IMR-90 (cell line): ENCODE results near the gene ZNF606. TPM values are rescaled to one million over a fixed set of nuclear protein-coding genes. Genes with fewer than 3 reads are reported as not detected.

ENCODE experiments used
- ATAC-seq: fragments of 200-7000 bp; cut with Tn5 transposase; 2 replicates; pipeline ENCODE4 v1.9.1; 2020; ENCODE audit warnings: low read depth, mild to moderate bottlenecking, moderate library complexity
- BruUV-seq: library from RNA; stranded (reverse); fragments of 400-500 nt; replicated peaks from 2 replicates; lab custom pipeline; 2021; lab: Mats Ljungman, UMichigan
- CTCF ChIA-PET: fragments of 300-600 bp; formaldehyde crosslinking; extraction: SDS; loops from one replicate; lab custom pipeline; 2021; ENCODE audit warnings: antibody characterized with exemption; lab: Yijun Ruan, JAX
- POLR2A ChIA-PET: fragments of 300-600 bp; sonication (Branson Sonifier 250); formaldehyde crosslinking; loops from one replicate; lab custom pipeline; 2022; ENCODE audit warnings: antibody characterized with exemption; ENCODE audit not compliant: unreplicated experiment; lab: Charles Lee
- DNase-seq: peaks from one replicate; pipeline ENCODE4 v3.0.0; 2013
- H2AFZ ChIP-seq: replicated peaks from 2 replicates; pipeline ENCODE3; 2013; ENCODE audit warnings: low read length, mild to moderate bottlenecking; ENCODE audit not compliant: poor library complexity
- H2AK5ac ChIP-seq: 2 replicates; pipeline ENCODE4 v1.6.1; 2013; ENCODE audit warnings: low read depth, low read length, inconsistent platforms
- H2AK9ac ChIP-seq: replicated peaks from 2 replicates; pipeline ENCODE3; 2013; ENCODE audit warnings: mild to moderate bottlenecking, low read depth, low read length, moderate library complexity; ENCODE audit not compliant: poor library complexity
- H2BK120ac ChIP-seq: 2 replicates; pipeline ENCODE4 v1.6.1; 2013; ENCODE audit warnings: low read depth, low read length, inconsistent platforms
- H2BK15ac ChIP-seq: 3 replicates; pipeline ENCODE4 v1.6.1; 2013; ENCODE audit warnings: low read depth, low read length, inconsistent platforms
- H2BK20ac ChIP-seq: 2 replicates; pipeline ENCODE4 v1.6.1; 2013; ENCODE audit warnings: low read depth, mild to moderate bottlenecking, inconsistent platforms, low read length, moderate library complexity
- H2BK5ac ChIP-seq: 2 replicates; pipeline ENCODE4 v1.6.1; 2013; ENCODE audit warnings: mild to moderate bottlenecking, low read depth, low read length, inconsistent platforms; ENCODE audit not compliant: poor library complexity, severe bottlenecking
- H3K14ac ChIP-seq: replicated peaks from 2 replicates; pipeline ENCODE4 v1.6.1; 2013; ENCODE audit warnings: low read depth, low read length, inconsistent platforms
- H3K18ac ChIP-seq: 2 replicates; pipeline ENCODE4 v1.6.1; 2013; ENCODE audit warnings: low read depth, low read length, control low read depth
- H3K23ac ChIP-seq: 2 replicates; pipeline ENCODE4 v1.6.1; 2013; ENCODE audit warnings: low read depth, low read length, inconsistent platforms
- H3K27ac ChIP-seq: 2 replicates; pipeline ENCODE4 v1.5.1; 2013; ENCODE audit warnings: mild to moderate bottlenecking, control low read depth, low read length; ENCODE audit not compliant: insufficient read depth
- H3K27me3 ChIP-seq: 2 replicates; pipeline ENCODE4 v1.6.1; 2013; ENCODE audit warnings: low read length; ENCODE audit not compliant: control insufficient read depth, insufficient read depth
- H3K36me3 ChIP-seq: 2 replicates; pipeline ENCODE4 v1.6.1; 2013; ENCODE audit warnings: low read length, mixed read lengths; ENCODE audit not compliant: control insufficient read depth, insufficient read depth
- H3K4ac ChIP-seq: 2 replicates; pipeline ENCODE4 v1.6.1; 2013; ENCODE audit warnings: low read depth, low read length, inconsistent platforms
- H3K4me1 ChIP-seq: 2 replicates; pipeline ENCODE4 v1.6.1; 2013; ENCODE audit warnings: low read length, mixed read lengths; ENCODE audit not compliant: control insufficient read depth, insufficient read depth
- H3K4me2 ChIP-seq: 2 replicates; pipeline ENCODE4 v1.6.1; 2013; ENCODE audit warnings: low read depth, mild to moderate bottlenecking, control low read depth, low read length, moderate library complexity
- H3K4me3 ChIP-seq: 2 replicates; pipeline ENCODE4 v1.5.1; 2013; ENCODE audit warnings: low read depth, mild to moderate bottlenecking, control low read depth, low read length, moderate library complexity; ENCODE audit not compliant: insufficient read depth
- H3K56ac ChIP-seq: 2 replicates; pipeline ENCODE4 v1.6.1; 2013; ENCODE audit warnings: low read length, inconsistent platforms; ENCODE audit not compliant: insufficient read depth; ENCODE audit errors: extremely low read depth
- H3K79me1 ChIP-seq, 2 experiments: 2 replicates each; pipeline ENCODE4 v1.6.1; 2013; ENCODE audit warnings: low read length in 2 of 2, inconsistent platforms in 1 of 2, low read depth in 1 of 2
- H3K9ac ChIP-seq: 2 replicates; pipeline ENCODE4 v1.6.1; 2013; ENCODE audit warnings: low read depth, low read length, control low read depth
- H3K9me1 ChIP-seq: 2 replicates; pipeline ENCODE4 v1.6.1; 2013; ENCODE audit warnings: low read length, inconsistent platforms; ENCODE audit not compliant: insufficient read depth
- H3K9me3 ChIP-seq: 2 replicates; pipeline ENCODE4 v1.6.1; 2013; ENCODE audit warnings: low read length; ENCODE audit not compliant: control insufficient read depth, insufficient read depth
- H4K20me1 ChIP-seq: 2 replicates; pipeline ENCODE4 v1.6.1; 2013; ENCODE audit warnings: low read length, inconsistent platforms; ENCODE audit not compliant: insufficient read depth
- H4K5ac ChIP-seq: 2 replicates; pipeline ENCODE4 v1.6.1; 2013; ENCODE audit warnings: mild to moderate bottlenecking, low read depth, low read length, control low read depth
- H4K8ac ChIP-seq, 2 experiments: 2 replicates each; pipeline ENCODE4 v1.6.1; 2013; ENCODE audit warnings: low read depth in 2 of 2, low read length in 2 of 2, control low read depth in 1 of 2, inconsistent platforms in 1 of 2
- H4K91ac ChIP-seq: 2 replicates; pipeline ENCODE4 v1.6.1; 2013; ENCODE audit warnings: low read depth, low read length, inconsistent platforms; ENCODE audit not compliant: insufficient read depth
- BHLHE40 ChIP-seq: fragments of 150-350 bp; IDR thresholded peaks from 2 replicates; pipeline ENCODE4 v1.6.1; 2016; ENCODE audit warnings: mild to moderate bottlenecking, low read depth, low read length
- CEBPB ChIP-seq: IDR thresholded peaks from 2 replicates; pipeline ENCODE4 v1.6.1; 2012; ENCODE audit warnings: low read depth, low read length, improper control_type of control experiment
- CHD1 ChIP-seq: IDR thresholded peaks from 2 replicates; pipeline ENCODE4 v1.6.1; 2012; ENCODE audit warnings: low read depth, low read length, improper control_type of control experiment
- CTCF ChIP-seq: conservative IDR thresholded peaks from 2 replicates; pipeline ENCODE4 v1.5.1; 2012; ENCODE audit warnings: mild to moderate bottlenecking, low read depth, low read length, improper control_type of control experiment
- ELK1 ChIP-seq: fragments of 150-350 bp; IDR thresholded peaks from 2 replicates; pipeline ENCODE4 v1.6.1; 2016; ENCODE audit warnings: low read depth, mild to moderate bottlenecking, low read length, moderate library complexity, borderline replicate concordance
- FOS ChIP-seq: fragments of 150-350 bp; IDR thresholded peaks from 2 replicates; pipeline ENCODE4 v1.6.1; 2016; ENCODE audit warnings: low read depth, low read length
- MAFK ChIP-seq: IDR thresholded peaks from 2 replicates; pipeline ENCODE4 v1.6.1; 2012; ENCODE audit warnings: low read depth, low read length, improper control_type of control experiment
- MAZ ChIP-seq: IDR thresholded peaks from 2 replicates; pipeline ENCODE4 v1.6.1; 2012; ENCODE audit warnings: low read depth, mild to moderate bottlenecking, low read length, improper control_type of control experiment, moderate library complexity, borderline replicate concordance
- MXI1 ChIP-seq: IDR thresholded peaks from 2 replicates; pipeline ENCODE4 v1.6.1; 2012; ENCODE audit warnings: low read depth, mild to moderate bottlenecking, low read length, moderate library complexity, borderline replicate concordance
- NFE2L2 ChIP-seq: fragments of 150-350 bp; IDR thresholded peaks from 2 replicates; pipeline ENCODE4 v1.6.1; 2016; ENCODE audit warnings: low read depth, mild to moderate bottlenecking, low read length
- POLR2A ChIP-seq: IDR thresholded peaks from 2 replicates; pipeline ENCODE4 v1.6.1; 2012; ENCODE audit warnings: mild to moderate bottlenecking, low read depth, low read length
- RCOR1 ChIP-seq: IDR thresholded peaks from 2 replicates; pipeline ENCODE4 v1.6.1; 2012; ENCODE audit warnings: mild to moderate bottlenecking, low read length, improper control_type of control experiment; ENCODE audit not compliant: insufficient replicate concordance
- SMC3 ChIP-seq: fragments of 150-350 bp; IDR thresholded peaks from 2 replicates; pipeline ENCODE4 v1.6.1; 2016; ENCODE audit warnings: low read depth, mild to moderate bottlenecking, antibody characterized with exemption, low read length, moderate library complexity
- USF2 ChIP-seq: fragments of 150-350 bp; IDR thresholded peaks from 2 replicates; pipeline ENCODE4 v1.6.1; 2017; ENCODE audit warnings: mild to moderate bottlenecking, antibody characterized with exemption, low read length, low read depth
- WGBS, 2 experiments: methylation state at CpG; one replicate each; pipeline versions ENCODE4 v1.1.5 to v1.1.7; 2013; ENCODE audit warnings: missing lambda C conversion rate in 2 of 2; ENCODE audit not compliant: insufficient read length in 1 of 2; ENCODE audit errors: extremely low coverage in 2 of 2; 5-methylcytosine and 5-hydroxymethylcytosine counted together
- dilution Hi-C: fragments of 300-500 bp; cut with HindIII; formaldehyde crosslinking; loops from one replicate; pipeline ENCODE4 v1.14.3; 2018; ENCODE audit warnings: low sequenced_read_pairs; ENCODE audit not compliant: unreplicated experiment
- in situ Hi-C: fragments of 300-500 bp; cut with MboI; formaldehyde crosslinking; loops from 3 replicates; pipeline ENCODE4 v1.14.3; 2019; ENCODE audit warnings: low sequenced_read_pairs, inconsistent platforms, mixed read lengths
- intact Hi-C: fragments of 100-400 bp; cut with micrococcal nuclease; formaldehyde crosslinking; loops from 2 replicates; pipeline ENCODE4 v1.10.0; 2022
- polyA plus RNA-seq, 3 experiments: library from polyadenylated mRNA; depleted of rRNA; stranded (reverse); fragments of >200 nt; gene quantifications; 2 replicates each; pipeline ENCODE4 v1.2.3, GENCODE V29; 2012; ENCODE audit warnings: low replicate concordance in 1 of 3
- total RNA-seq: library from RNA; depleted of rRNA; stranded (reverse); fragments of >200 nt; gene quantifications from 2 replicates; pipeline ENCODE4 v1.2.3, GENCODE V29; 2012

ZNF606 gene
- total and polyA plus RNA-seq, 2 of the 4 experiments (the other 2 are of a cell fraction) = 4.3 to 9.0 TPM

DNA sequence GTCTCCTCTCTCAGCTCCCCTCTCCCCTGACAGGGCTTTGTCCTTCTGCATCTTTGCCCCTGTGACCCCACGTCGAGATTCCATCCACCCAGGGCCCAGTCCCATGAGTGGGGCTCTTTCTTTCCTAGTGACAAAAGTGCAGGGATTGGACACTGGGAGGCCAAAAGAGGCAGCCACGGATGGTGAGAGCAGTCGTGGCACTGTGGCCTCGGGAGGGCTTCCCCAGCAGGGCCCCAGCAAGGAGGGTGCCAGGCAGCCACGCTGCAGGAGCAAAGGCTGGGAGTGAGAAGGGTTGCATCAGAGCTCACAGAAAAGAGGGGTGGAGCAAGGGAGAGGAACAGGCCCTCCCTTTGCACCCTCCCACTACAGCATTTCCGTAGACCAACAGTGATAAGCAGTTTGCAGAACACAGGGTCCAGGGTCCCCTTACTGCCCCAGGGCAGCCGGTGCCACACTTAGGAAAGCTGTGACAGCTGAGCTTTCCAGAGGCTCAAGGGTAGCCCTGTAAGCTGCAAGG is 36.1 kb upstream of the ZNF606 start:
- no peak for TF ChIP-seq RCOR1
- TF ChIP-seq BHLHE40 = no peak
- no peak for TF ChIP-seq SMC3
- no peak for TF ChIP-seq USF2
- no peak for TF ChIP-seq CEBPB
- TF ChIP-seq MXI1 = no peak
- no peak for TF ChIP-seq CTCF
- no peak for TF ChIP-seq FOS
- no peak for TF ChIP-seq MAZ
- TF ChIP-seq MAFK = no peak
- no peak for TF ChIP-seq CHD1
- TF ChIP-seq POLR2A = no peak
- TF ChIP-seq ELK1 = no peak
- TF ChIP-seq NFE2L2 = no peak
- Histone ChIP-seq H4K20me1 (no peaks in the 10 kb centered on the region), H3K4me1 (no peaks in the 10 kb centered on the region), H3K36me3 (no peaks in the 10 kb centered on the region), H4K91ac (no peak overlapping the region), H2BK120ac (no peak overlapping the region), H3K9me1 (no peaks in the 10 kb centered on the region), H4K5ac (no peak overlapping the region), H2BK5ac (no peak overlapping the region), H2AFZ (no peak overlapping the region), H3K14ac (no peak overlapping the region), H3K56ac (no peak overlapping the region), H4K8ac (no peak overlapping the region), H3K4me3 (no peak overlapping the region), H3K27me3 (no peaks in the 10 kb centered on the region), H2BK20ac (no peak overlapping the region), H2BK15ac (no peak overlapping the region), H3K27ac (no peak overlapping the region), H3K18ac (no peak overlapping the region), H3K9ac (no peak overlapping the region), H3K9me3 (peaks cover 46% of the 10 kb centered on the region), H3K23ac (no peak overlapping the region), H2AK9ac (no peak overlapping the region), H2AK5ac (no peak overlapping the region), H3K79me1 (no peaks in the 10 kb centered on the region), H3K4ac (no peak overlapping the region), H3K4me2 (no peak overlapping the region)
- ATAC-seq (no peak), DNase-seq (no peak)
- ChIA-PET POLR2A (no interaction called here), CTCF (no interaction called here)
- intact Hi-C loops = no loop called here
- in situ Hi-C loops = no loop called here
- dilution Hi-C loops = no loop called here
- BruUV-seq = no TSS peak
- no CpG with 5 or more reads among the region's 8 CpGs for WGBS, 2 experiments
